B cell (primary cell): ENCODE measurements around the gene PIP4K2A. TPM values are rescaled to one million over a fixed set of nuclear protein-coding genes. Genes with fewer than 3 reads are reported as not detected.
A peak's percentile ranks its signal among the peaks of the same experiment; 100 is the strongest.

Source experiments
- ATAC-seq: fragments of 200-7000 bp; cut with Tn5 transposase; one replicate; pipeline ENCODE4 v1.10.0; 2021; ENCODE audit warnings: low read depth, mild to moderate bottlenecking, moderate number of reproducible peaks, moderate library complexity
- CTCF ChIA-PET: fragments of 350-600 bp; sonication (Branson Sonifier 250); formaldehyde crosslinking; loops from one replicate; lab custom pipeline; 2021; ENCODE audit warnings: antibody characterized with exemption, inconsistent platforms; lab: Charles Lee
- POLR2A ChIA-PET: fragments of 350-600 bp; sonication (Branson Sonifier 250); formaldehyde crosslinking; loops from one replicate; lab custom pipeline; 2021; ENCODE audit warnings: antibody characterized with exemption; lab: Charles Lee
- DNase-seq: peaks from one replicate; pipeline ENCODE4 v3.0.0; 2013
- H2AFZ ChIP-seq: 2 replicates; pipeline ENCODE4 v1.6.1; 2012; ENCODE audit warnings: mild to moderate bottlenecking, low read depth, low read length; ENCODE audit not compliant: insufficient read depth, poor library complexity, severe bottlenecking
- H3K27ac ChIP-seq, 2 donors: 1 replicate in 1 of 2; 2 replicates in 1 of 2; pipeline ENCODE4 v1.5.1; 2012 to 2013; ENCODE audit warnings: low read length in 2 of 2, mild to moderate bottlenecking in 2 of 2, moderate library complexity in 1 of 2
- H3K27me3 ChIP-seq, 4 experiments: fragments of 200-600 bp in 1 of 4; sonication (generic) in 1 of 4; replicated peaks in 1 of 4; 1 replicate in 2 of 4; 2 replicates in 2 of 4; pipeline versions ENCODE4 v1.6.1 to v1.7.0; 2013 to 2016; ENCODE audit warnings: low read length in 3 of 4, mild to moderate bottlenecking in 2 of 4, mixed read lengths in 1 of 4, moderate library complexity in 1 of 4; ENCODE audit not compliant: insufficient read depth in 4 of 4, control insufficient read depth in 3 of 4; ENCODE audit errors: control extremely low read depth in 1 of 4
- H3K36me3 ChIP-seq, 2 experiments: replicated peaks in 1 of 2; 1 replicate in 1 of 2; 2 replicates in 1 of 2; pipeline versions ENCODE4 v1.6.1 to v1.7.1; 2013; ENCODE audit warnings: low read length in 1 of 2; ENCODE audit not compliant: insufficient read depth in 2 of 2, control insufficient read depth in 1 of 2; ENCODE audit errors: control extremely low read depth in 1 of 2, extremely low read depth in 1 of 2
- H3K4me1 ChIP-seq, 2 donors: fragments of 200-600 bp in 1 of 2; sonication (generic) in 1 of 2; 1 replicate in 1 of 2; 2 replicates in 1 of 2; pipeline versions ENCODE4 v1.5.1 to v1.6.1; 2013 to 2017; ENCODE audit warnings: low read length in 2 of 2; ENCODE audit not compliant: control insufficient read depth in 2 of 2, insufficient read depth in 2 of 2
- H3K4me2 ChIP-seq: replicated peaks from 2 replicates; pipeline ENCODE3; 2012; ENCODE audit warnings: mild to moderate bottlenecking, low read depth, low read length; ENCODE audit not compliant: poor library complexity, severe bottlenecking
- H3K4me3 ChIP-seq, 5 experiments: fragments of 200-600 bp in 1 of 5; sonication (generic) in 1 of 5; 1 replicate in 3 of 5; 2 replicates in 2 of 5; pipeline versions ENCODE4 v1.5.1 to v1.7.0; 2011 to 2016; ENCODE audit warnings: low read length in 4 of 5, mild to moderate bottlenecking in 4 of 5, low read depth in 2 of 5, control low read depth in 1 of 5, moderate library complexity in 1 of 5; ENCODE audit not compliant: insufficient read depth in 1 of 5; ENCODE audit errors: control extremely low read depth in 1 of 5, extremely low read depth in 1 of 5
- H3K79me2 ChIP-seq: fragments of 200-600 bp; sonication (generic); one replicate; pipeline ENCODE4 v1.6.0; 2016; ENCODE audit warnings: low read length; ENCODE audit not compliant: control insufficient read depth, insufficient read depth
- H3K9ac ChIP-seq: fragments of 200-600 bp; sonication (generic); 2 replicates; pipeline ENCODE4 v1.6.1; 2017; ENCODE audit warnings: mild to moderate bottlenecking, low read length, moderate library complexity
- H3K9me3 ChIP-seq, 3 donors: one replicate each; pipeline versions ENCODE4 v1.6.1 to v1.7.1; 2013; ENCODE audit warnings: low read length in 2 of 3; ENCODE audit not compliant: control insufficient read depth in 2 of 3, insufficient read depth in 1 of 3; ENCODE audit errors: control extremely low read depth in 1 of 3
- H4K20me1 ChIP-seq: 2 replicates; pipeline ENCODE4 v1.6.0; 2012; ENCODE audit warnings: mild to moderate bottlenecking, low read length; ENCODE audit not compliant: insufficient read depth, control insufficient read depth, poor library complexity, severe bottlenecking
- H3K27ac Mint-ChIP-seq: one replicate; pipeline ENCODE4 v1.8.0; 2021; ENCODE audit warnings: mixed read lengths
- H3K27me3 Mint-ChIP-seq: one replicate; pipeline ENCODE4 v1.8.0; 2021; ENCODE audit warnings: mixed read lengths
- H3K4me1 Mint-ChIP-seq: one replicate; pipeline ENCODE4 v1.8.0; 2021; ENCODE audit warnings: mixed read lengths
- H3K4me3 Mint-ChIP-seq: one replicate; pipeline ENCODE4 v1.8.0; 2021; ENCODE audit warnings: mixed read lengths
- H3K9me3 Mint-ChIP-seq: one replicate; pipeline ENCODE4 v1.8.0; 2022; ENCODE audit warnings: mixed read lengths; ENCODE audit not compliant: insufficient read depth
- CTCF ChIP-seq: fragments of 200-600 bp; IDR thresholded peaks from one replicate; pipeline ENCODE4 v1.8.0; 2022; ENCODE audit warnings: antibody characterized with exemption, mild to moderate bottlenecking
- EZH2 ChIP-seq: IDR thresholded peaks from 2 replicates; pipeline ENCODE4 v1.6.1; 2012; ENCODE audit warnings: borderline replicate concordance, low read depth, mild to moderate bottlenecking, moderate library complexity, low read length; ENCODE audit not compliant: insufficient read depth, poor library complexity, severe bottlenecking
- WGBS: methylation state at CpG from one replicate; pipeline ENCODE4 v1.1.5; 2013; ENCODE audit warnings: missing lambda C conversion rate; ENCODE audit not compliant: insufficient coverage; 5-methylcytosine and 5-hydroxymethylcytosine counted together
- intact Hi-C: fragments of 100-400 bp; cut with micrococcal nuclease; formaldehyde crosslinking; loops from one replicate; pipeline ENCODE4 v1.10.0; 2022
- polyA plus RNA-seq: library from polyadenylated mRNA; depleted of rRNA; stranded (reverse); fragments of >200 nt; gene quantifications from 2 replicates; pipeline ENCODE4 v1.2.3, GENCODE V29; 2012
- total RNA-seq, 2 donors: library from RNA; stranded (reverse); fragments of 120-200 nt in 1 of 2; gene quantifications; 1 replicate in 1 of 2; 2 replicates in 1 of 2; pipeline versions ENCODE4 v1.2.3 to v1.2.4, GENCODE V29; 2013 to 2022

PIP4K2A gene
- total and polyA plus RNA-seq, 2 donors (not counting 1 experiment from before 2014, with no cell fraction given) = 21.8 to 103 TPM

- Mint-ChIP-seq H3K9me3 (peaks cover 5% of the 10 kb centered on the region), H3K27me3 (no peaks in the 10 kb centered on the region), H3K4me3 (peak overlapping the region; percentile 59), H3K4me1 (peaks cover 90% of the 10 kb centered on the region), H3K27ac (peak overlapping the region; percentile 92)
- H3K27ac ChIP-seq = peak overlapping the region; percentile 67 to 87
- no peak for DNase-seq
- peak overlapping the region in 1 of 5 experiments; percentile 34 for H3K4me3 ChIP-seq
- peak overlapping the region; percentile 72 for H3K4me2 ChIP-seq
- ChIA-PET POLR2A (interaction anchor here (1.4 kb wide), 1 partner anchor 21 kb away, joined by 7 read pairs; no protein-coding TSS in a partner anchor), CTCF (interaction anchor here (1.1 to 2.8 kb wide), 7 partner anchors 8 to 379 kb away, joined by 3 to 9 read pairs (median 7); no protein-coding TSS in a partner anchor)
- peak overlapping the region; percentile 13 for H3K9ac ChIP-seq
- peaks cover 0 to 26% of the 10 kb centered on the region in 2 experiments for H3K36me3 ChIP-seq
- TF ChIP-seq EZH2 (no peak), CTCF (no peak)
- 60% methylated on average over 3 of the region's 6 CpGs for WGBS
- H4K20me1 ChIP-seq = no peaks in the 10 kb centered on the region
- intact Hi-C loops = loop anchor here (5.0 kb wide), 2 partner anchors 102 to 293 kb away; partner anchors contain the start of genes COMMD3 and PIP4K2A
- H3K27me3 ChIP-seq = no peaks in the 10 kb centered on the region
- ATAC-seq = no peak
- H3K79me2 ChIP-seq = peaks cover 87% of the 10 kb centered on the region
- H3K4me1 ChIP-seq = peaks cover 96 to 99% of the 10 kb centered on the region in 2 donors
- no peak overlapping the region for H2AFZ ChIP-seq
- H3K9me3 ChIP-seq = peaks cover 0 to 9% (median 0%) of the 10 kb centered on the region in 3 donors
Observed at GRCh38 chr10:22609719-22610465, 104.5 kb downstream of the PIP4K2A start.

- ChIA-PET POLR2A (no interaction called here), CTCF (interaction anchor here (1.1 to 2.3 kb wide), 3 partner anchors 9 to 35 kb away, joined by 3 to 9 read pairs (median 4); no protein-coding TSS in a partner anchor)
- peaks cover 0 to 28% of the 10 kb centered on the region in 2 experiments for H3K36me3 ChIP-seq
- H3K4me1 ChIP-seq = peaks cover 96 to 99% of the 10 kb centered on the region in 2 donors
- H3K4me3 Mint-ChIP-seq = peak overlapping the region; percentile 38
- peaks cover 0 to 9% (median 0%) of the 10 kb centered on the region in 3 donors for H3K9me3 ChIP-seq
- ATAC-seq (no peak), DNase-seq (no peak)
- H3K4me2 ChIP-seq = peak overlapping the region; percentile 72
- H3K27ac Mint-ChIP-seq = peak overlapping the region; percentile 86
- no CpG with 5 or more reads among the region's 2 CpGs for WGBS
- no peaks in the 10 kb centered on the region for H4K20me1 ChIP-seq
- H3K27me3 Mint-ChIP-seq = no peaks in the 10 kb centered on the region
- no peak overlapping the region for H3K9ac ChIP-seq
- H3K9me3 Mint-ChIP-seq = peaks cover 5% of the 10 kb centered on the region
- peak overlapping the region; percentile 67 to 87 for H3K27ac ChIP-seq
- intact Hi-C loops = loop anchor here (5.0 kb wide), 2 partner anchors 103 to 292 kb away; partner anchors contain the start of genes COMMD3 and PIP4K2A
- peaks cover 81% of the 10 kb centered on the region for H3K79me2 ChIP-seq
- no peak for TF ChIP-seq CTCF
- no peak for TF ChIP-seq EZH2
- no peaks in the 10 kb centered on the region for H3K27me3 ChIP-seq
- H3K4me1 Mint-ChIP-seq = peaks cover 92% of the 10 kb centered on the region
- peak overlapping the region in 1 of 5 experiments; percentile 34 for H3K4me3 ChIP-seq
- no peak overlapping the region for H2AFZ ChIP-seq
Observed at GRCh38 chr10:22609251-22609650, 105.1 kb downstream of the PIP4K2A start.
